HepG2 (cell line): ENCODE data around the gene SYCE3. TPM values are rescaled to one million over a fixed set of nuclear protein-coding genes. Genes with fewer than 3 reads are reported as not detected.

Experiments
- ATAC-seq: fragments of 200-7000 bp; cut with Tn5 transposase; 3 replicates; pipeline ENCODE4 v1.9.1; 2020; ENCODE audit warnings: mild to moderate bottlenecking, moderate library complexity
- BruUV-seq: library from RNA; stranded (reverse); fragments of 400-500 nt; replicated peaks from 2 replicates; lab custom pipeline; 2021; lab: Mats Ljungman, UMichigan
- CTCF ChIA-PET: fragments of 300-600 bp; formaldehyde crosslinking; extraction: SDS; loops from one replicate; lab custom pipeline; 2021; ENCODE audit warnings: low total read pairs, inconsistent platforms, low intra/inter-chr PET ratio; lab: Yijun Ruan, JAX
- POLR2A ChIA-PET: fragments of 350-600 bp; sonication (Branson Sonifier 250); formaldehyde crosslinking; loops from one replicate; lab custom pipeline; 2020; ENCODE audit warnings: antibody characterized with exemption, inconsistent platforms; lab: Yijun Ruan, JAX
- DNase-seq: peaks from one replicate; pipeline ENCODE4 v3.0.0-alpha.2; 2015; ENCODE audit warnings: low spot score
- FAIRE-seq: peaks from 3 replicates; lab custom pipeline; 2011; peaks lifted over from hg19 to GRCh38; lab: Jason Lieb, UNC
- H2AFZ ChIP-seq: one replicate; pipeline ENCODE4 v1.6.1; 2011; ENCODE audit warnings: low read length, inconsistent platforms
- H3K27ac ChIP-seq: fragments of 300-600 bp; 3 replicates; pipeline ENCODE4 v1.8.0; 2011; ENCODE audit warnings: mixed run types, mild to moderate bottlenecking, mixed read lengths, low read length, inconsistent platforms; ENCODE audit not compliant: insufficient read depth; ENCODE audit errors: extremely low read length
- H3K27me3 ChIP-seq, 2 experiments: fragments of 200-600 bp in 1 of 2; 2 replicates in 1 of 2; 3 replicates in 1 of 2; pipeline versions ENCODE4 v1.6.0 to v1.8.0; 2011; ENCODE audit warnings: low read length in 2 of 2, mild to moderate bottlenecking in 2 of 2, moderate library complexity in 2 of 2, inconsistent platforms in 1 of 2; ENCODE audit not compliant: insufficient read depth in 2 of 2, control insufficient read depth in 1 of 2
- H3K36me3 ChIP-seq, 2 experiments: fragments of 200-600 bp in 1 of 2; replicated peaks in 1 of 2; 2 replicates in 1 of 2; 3 replicates in 1 of 2; pipeline versions ENCODE4 v1.5.1 to v1.8.0; 2011; ENCODE audit warnings: low read length in 2 of 2, inconsistent platforms in 1 of 2; ENCODE audit not compliant: insufficient read depth in 2 of 2, control insufficient read depth in 1 of 2
- H3K4me1 ChIP-seq: 2 replicates; pipeline ENCODE4 v1.5.1; 2012; ENCODE audit warnings: low read length, inconsistent platforms; ENCODE audit not compliant: insufficient read depth
- H3K4me2 ChIP-seq: 2 replicates; pipeline ENCODE4 v1.6.0; 2011; ENCODE audit warnings: low read depth, low read length, inconsistent platforms
- H3K4me3 ChIP-seq, 3 experiments: fragments of 200-600 bp in 1 of 3; sonication (generic), shearing (Covaris generic) in 1 of 3; replicated peaks in 1 of 3; 2 replicates each; pipeline ENCODE4 v1.5.1; 2011 to 2016; ENCODE audit warnings: low read length in 3 of 3, inconsistent platforms in 2 of 3, low read depth in 2 of 3, mild to moderate bottlenecking in 2 of 3, control low read depth in 1 of 3, mixed read lengths in 1 of 3; ENCODE audit not compliant: insufficient read depth in 1 of 3
- H3K79me2 ChIP-seq: one replicate; pipeline ENCODE4 v1.6.1; 2011; ENCODE audit warnings: low read length, inconsistent platforms; ENCODE audit not compliant: insufficient read depth
- H3K9ac ChIP-seq: 2 replicates; pipeline ENCODE4 v1.6.0; 2011; ENCODE audit warnings: mild to moderate bottlenecking, low read depth, low read length, inconsistent platforms; ENCODE audit not compliant: insufficient read depth
- H3K9me3 ChIP-seq: 2 replicates; pipeline ENCODE4 v1.5.1; 2012; ENCODE audit warnings: mild to moderate bottlenecking, low read length
- H4K20me1 ChIP-seq: 2 replicates; pipeline ENCODE4 v1.6.0; 2011; ENCODE audit warnings: inconsistent platforms, mild to moderate bottlenecking, low read length, moderate library complexity; ENCODE audit not compliant: insufficient read depth
- FOXK1 ChIP-seq: sonication (generic); formaldehyde crosslinking; IDR thresholded peaks from 2 replicates; pipeline ENCODE4 v1.4.0; 2020; ENCODE audit warnings: low read depth, missing genetic modification reagents, borderline replicate concordance
- HDAC2 ChIP-seq: sonication (generic); formaldehyde crosslinking; IDR thresholded peaks from 2 replicates; pipeline ENCODE4 v1.4.0; 2020; ENCODE audit warnings: missing genetic modification reagents
- JUNB ChIP-seq: sonication (generic); formaldehyde crosslinking; IDR thresholded peaks from 2 replicates; pipeline ENCODE4 v1.8.0; 2022; ENCODE audit warnings: missing genetic modification reagents, mild to moderate bottlenecking, borderline replicate concordance
- LRRFIP1 ChIP-seq: sonication (generic); formaldehyde crosslinking; conservative IDR thresholded peaks from 2 replicates; pipeline ENCODE4 v1.4.0; 2020; ENCODE audit warnings: missing genetic modification reagents
- POLR2AphosphoS5 ChIP-seq: IDR thresholded peaks from 2 replicates; pipeline ENCODE4 v1.6.1; 2012; ENCODE audit warnings: low read depth, low read length
- PTBP1 ChIP-seq: fragments of 200-400 bp; formaldehyde crosslinking; IDR thresholded peaks from 2 replicates; pipeline ENCODE4 v1.6.1; 2018; ENCODE audit warnings: low read length, low read depth; ENCODE audit not compliant: poor library complexity, severe bottlenecking
- SRY ChIP-seq: sonication (generic); formaldehyde crosslinking; IDR thresholded peaks from 2 replicates; pipeline ENCODE4 v1.8.0; 2022; ENCODE audit warnings: mild to moderate bottlenecking, missing genetic modification reagents
- TRIM22 ChIP-seq: fragments of 450-650 bp; IDR thresholded peaks from 2 replicates; pipeline ENCODE4 v1.6.1; 2017
- ZBTB46 ChIP-seq: sonication (generic); formaldehyde crosslinking; IDR thresholded peaks from 2 replicates; pipeline ENCODE4 v1.4.0; 2020; ENCODE audit warnings: mild to moderate bottlenecking, missing genetic modification reagents, borderline replicate concordance
- ZBTB7B ChIP-seq: sonication (generic); formaldehyde crosslinking; IDR thresholded peaks from 2 replicates; pipeline ENCODE4 v1.4.0; 2020; ENCODE audit warnings: missing genetic modification reagents
- ZNF891 ChIP-seq: sonication (generic); formaldehyde crosslinking; IDR thresholded peaks from 2 replicates; pipeline ENCODE4 v1.5.0; 2020; ENCODE audit warnings: mild to moderate bottlenecking, missing genetic modification reagents
- ZSCAN25 ChIP-seq: sonication (generic); formaldehyde crosslinking; IDR thresholded peaks from 2 replicates; pipeline ENCODE4 v1.8.0; 2022; ENCODE audit warnings: mild to moderate bottlenecking, missing genetic modification reagents
- WGBS: methylation state at CpG from one replicate; pipeline ENCODE4 v1.1.6; 2017; ENCODE audit warnings: low lambda C conversion rate; 5-methylcytosine and 5-hydroxymethylcytosine counted together
- in situ Hi-C: cut with HindIII; loops from 2 replicates; pipeline ENCODE4 v1.10.0; 2017; ENCODE audit warnings: low pct_unique_long_range_greater_than_20kb; ENCODE audit not compliant: extremely low pct_ligation_motif_present
- intact Hi-C: fragments of 100-400 bp; cut with micrococcal nuclease; formaldehyde crosslinking; loops from one replicate; pipeline ENCODE4 v1.10.0; 2022; ENCODE audit not compliant: unreplicated experiment
- polyA plus RNA-seq, 8 experiments: library from polyadenylated mRNA; depleted of rRNA in 3 of 8; stranded (reverse) in 7 of 8; unstranded in 1 of 8; fragments of >200 nt; fragmentation: Illumina TruSeq in 4 of 8; extraction: Trizol in 4 of 8; gene quantifications; 2 replicates each; pipeline versions ENCODE4 v1.2.1 to v1.2.3, GENCODE V29; 2011 to 2016; ENCODE audit warnings: low read depth in 4 of 8, missing spikeins in 1 of 8, mixed read lengths in 1 of 8; ENCODE audit not compliant: insufficient read depth in 1 of 8
- total RNA-seq, 5 experiments: library from RNA; depleted of rRNA; stranded (reverse); fragments of >200 nt; fragmentation: Illumina TruSeq; extraction: Trizol; gene quantifications; 2 replicates each; pipeline ENCODE4 v1.2.3, GENCODE V29; 2016; ENCODE audit warnings: low read depth in 1 of 5

Gene SYCE3
- total and polyA plus RNA-seq, 2 of the 13 experiments (the other 11 are each of a cell fraction or from before 2014, with no cell fraction given): not detected

GRCh38 chr22:50518606-50519005 lies 44.1 kb downstream of the SYCE3 start:
- no peak overlapping the region for H3K9ac ChIP-seq
- H3K79me2 ChIP-seq: peaks cover 20% of the 10 kb centered on the region
- no peak for ATAC-seq
- ChIA-PET CTCF (no interaction called here), POLR2A (no interaction called here)
- peaks cover 8% of the 10 kb centered on the region; the same call in 1 of the 2 replicates for H4K20me1 ChIP-seq
- no peaks in the 10 kb centered on the region for H3K9me3 ChIP-seq
- H3K4me2 ChIP-seq: no peak overlapping the region
- H3K4me3 ChIP-seq: no peak overlapping the region
- no TSS peak for BruUV-seq
- H3K4me1 ChIP-seq: peaks cover 3% of the 10 kb centered on the region
- FAIRE-seq: no peak
- 90% methylated on average over 2 of the region's 7 CpGs for WGBS
- no peak overlapping the region for H2AFZ ChIP-seq
- H3K36me3 ChIP-seq: peaks cover 22 to 63% of the 10 kb centered on the region in 2 experiments
- H3K27me3 ChIP-seq: no peaks in the 10 kb centered on the region
- no peak for TF ChIP-seq ZSCAN25 (CRISPR knock-in tag)
- no peak for TF ChIP-seq HDAC2 (CRISPR knock-in tag)
- TF ChIP-seq, all 625 proteins: peak for 0
- intact Hi-C loops: no loop called here
- no peak for DNase-seq
- in situ Hi-C loops: no loop called here
- no peak overlapping the region for H3K27ac ChIP-seq

GRCh38 chr22:50517495-50518260 lies 45.0 kb downstream of the SYCE3 start:
- in situ Hi-C loops: no loop called here
- FAIRE-seq: no peak
- CTCF ChIA-PET: no interaction called here
- TF ChIP-seq PTBP1: no peak
- no peak for TF ChIP-seq ZBTB7B (CRISPR knock-in tag)
- TF ChIP-seq SRY (CRISPR knock-in tag): no peak
- TF ChIP-seq ZNF891: no peak
- no peak for TF ChIP-seq ZBTB46 (CRISPR knock-in tag)
- TF ChIP-seq FOXK1 (CRISPR knock-in tag): no peak
- no peak for TF ChIP-seq LRRFIP1 (CRISPR knock-in tag)
- TF ChIP-seq POLR2AphosphoS5: no peak
- no peak for TF ChIP-seq JUNB (CRISPR knock-in tag)
- no peak for TF ChIP-seq TRIM22

More at GRCh38 chr22:50517495-50518260, 45.0 kb downstream of the SYCE3 start:
- Histone ChIP-seq H3K27me3 (no peaks in the 10 kb centered on the region), H3K27ac (no peak overlapping the region), H3K9ac (no peak overlapping the region), H3K4me1 (no peaks in the 10 kb centered on the region), H3K4me2 (no peak overlapping the region), H2AFZ (no peak overlapping the region), H3K9me3 (no peaks in the 10 kb centered on the region), H4K20me1 (no peaks in the 10 kb centered on the region), H3K36me3 (peaks cover 20 to 54% of the 10 kb centered on the region in 2 experiments), H3K4me3 (no peak overlapping the region), H3K79me2 (peaks cover 24% of the 10 kb centered on the region)
- intact Hi-C loops: no loop called here
- no peak for DNase-seq
- no peak for ATAC-seq
- POLR2A ChIA-PET: interaction anchor here (1.5 kb wide), 1 partner anchor 8 kb away, joined by 6 read pairs; the partner anchor contains the start of gene SCO2
- no TSS peak for BruUV-seq
- WGBS: 97% methylated on average over 14 of the region's 20 CpGs
